ENCODE data around the gene BRAF.
A peak's percentile ranks its signal among the peaks of the same experiment; 100 is the strongest.
"Not testable (repeated sequence)": the region's sequence is repeated elsewhere in the genome, so short reads cannot be mapped to it uniquely, and the experiment has no call there.

BRAF gene

DNA sequence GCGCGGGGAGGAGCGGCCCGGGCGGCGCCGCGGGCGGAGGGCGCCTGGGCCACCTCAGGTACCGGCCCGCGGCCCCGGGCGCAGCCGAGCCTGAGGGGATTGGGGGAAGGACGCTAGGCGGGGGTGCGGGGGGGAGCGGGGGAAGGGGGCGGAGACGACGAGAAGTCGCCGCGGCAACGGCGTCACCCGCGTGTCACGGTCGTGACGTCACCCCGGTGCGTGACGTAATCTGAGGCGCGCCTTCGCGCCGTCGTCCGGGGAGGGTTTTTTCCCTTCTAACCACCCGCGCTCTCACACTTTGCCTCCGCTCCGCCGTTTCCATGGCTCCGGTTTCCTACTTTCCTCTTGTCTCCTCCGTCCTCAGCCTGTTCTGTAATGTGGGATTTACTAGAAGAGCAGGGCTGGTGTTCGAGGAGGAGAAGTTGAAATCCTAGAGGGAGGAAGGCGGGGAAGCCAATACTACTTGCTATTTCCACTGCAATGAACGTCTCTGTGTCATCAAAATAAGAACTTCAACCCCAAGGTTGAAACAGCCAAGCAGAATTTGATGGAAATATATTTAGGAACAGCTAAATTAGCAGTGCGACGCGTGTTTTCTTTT, at the start of gene BRAF:
BRAF (minus strand) TSS at position 109 of the 601 bp plus-strand sequence. CDS start 226 bp downstream, outside the sequence.
- peak; percentile 97 for DNase-seq (ENCODE audit: low spot score)

DNA sequence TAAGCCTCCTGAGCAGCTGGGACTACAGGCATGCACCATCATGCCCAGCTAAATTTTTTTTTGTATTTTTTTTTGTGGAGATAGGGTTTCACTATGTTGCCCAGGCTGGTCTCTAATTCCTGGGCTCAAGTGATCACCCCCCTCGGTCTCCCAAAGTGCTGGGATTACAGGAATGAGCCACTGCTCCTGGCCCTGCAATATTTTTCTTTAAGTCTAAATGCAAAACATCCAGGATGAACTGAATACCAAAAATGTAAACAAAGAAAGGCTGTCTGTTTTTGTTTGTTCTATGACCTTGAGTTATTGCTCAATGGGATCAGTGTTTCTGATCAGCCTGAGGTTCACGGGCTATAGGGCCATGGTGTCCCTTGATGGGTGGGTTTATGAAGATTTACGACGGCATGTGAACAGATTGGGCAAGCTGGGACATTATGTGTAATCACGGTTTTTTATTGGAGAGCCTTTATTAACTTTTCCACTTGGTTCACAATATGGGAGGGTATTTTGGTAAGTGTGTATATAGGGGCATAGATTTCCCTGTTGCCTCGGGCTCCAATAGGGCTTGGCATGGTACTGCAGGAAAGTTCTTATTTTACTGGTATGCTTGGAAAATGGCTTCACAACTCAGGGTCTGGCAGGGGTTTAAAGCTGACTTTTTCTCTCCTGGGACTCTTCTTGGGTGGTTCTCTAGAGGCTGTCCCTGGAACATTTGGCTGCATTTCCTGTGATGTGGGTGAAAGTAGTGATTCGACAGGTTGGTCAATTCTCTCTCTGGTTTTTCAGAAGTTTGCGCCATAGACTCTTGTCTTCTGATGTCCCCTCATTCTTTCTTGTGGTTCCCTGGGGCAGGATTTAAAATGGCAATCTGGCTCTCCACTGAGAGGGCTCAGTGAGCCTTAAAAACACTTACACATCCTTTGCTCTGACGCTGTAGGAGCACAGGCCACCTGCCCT, 48.4 kb upstream of the BRAF start:
- DNase-seq (ENCODE audit: low spot score), result no peak

DNA sequence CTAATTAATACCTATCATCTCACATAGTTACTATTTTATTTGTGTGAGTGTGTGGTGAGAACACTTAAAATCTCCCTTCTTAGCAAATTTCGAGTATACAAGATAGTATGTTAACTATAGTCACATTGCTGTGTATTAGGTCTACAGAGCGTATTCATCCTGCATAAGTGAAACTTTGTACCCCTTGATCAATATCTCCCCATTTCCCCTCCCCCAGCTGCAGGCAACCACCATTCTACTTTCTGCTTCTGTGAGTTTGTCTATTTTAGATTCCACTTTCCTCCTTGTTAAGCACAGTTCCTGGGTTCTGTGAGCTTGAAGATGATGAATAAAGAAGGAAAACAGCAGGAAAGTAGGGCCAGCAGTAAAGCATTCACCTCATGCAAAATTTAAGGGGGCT, 47.6 kb upstream of the BRAF start:
- DNase-seq (ENCODE audit: low spot score), result no peak

DNA sequence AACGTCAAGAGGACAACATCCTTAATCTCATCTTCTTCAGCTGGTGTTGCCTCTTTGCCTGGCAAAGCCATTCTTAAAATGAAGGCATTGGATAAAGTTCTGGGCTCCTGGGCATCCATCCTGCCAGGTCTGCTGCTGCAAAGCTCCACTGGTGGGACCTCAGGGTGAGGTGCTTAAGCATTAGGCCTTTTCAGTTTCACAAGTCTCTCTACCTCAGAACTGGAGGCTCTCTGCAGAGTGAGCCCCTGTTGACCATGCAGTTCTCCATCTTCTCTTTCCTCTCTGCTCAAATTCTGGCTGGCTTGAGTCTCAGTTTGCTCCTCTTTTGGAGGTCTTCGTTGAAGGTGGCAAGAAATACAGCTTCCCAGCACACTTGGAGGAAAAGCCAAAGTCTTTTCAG, 42.7 kb upstream of the BRAF start:
- DNase-seq (ENCODE audit: low spot score), result no peak

DNA sequence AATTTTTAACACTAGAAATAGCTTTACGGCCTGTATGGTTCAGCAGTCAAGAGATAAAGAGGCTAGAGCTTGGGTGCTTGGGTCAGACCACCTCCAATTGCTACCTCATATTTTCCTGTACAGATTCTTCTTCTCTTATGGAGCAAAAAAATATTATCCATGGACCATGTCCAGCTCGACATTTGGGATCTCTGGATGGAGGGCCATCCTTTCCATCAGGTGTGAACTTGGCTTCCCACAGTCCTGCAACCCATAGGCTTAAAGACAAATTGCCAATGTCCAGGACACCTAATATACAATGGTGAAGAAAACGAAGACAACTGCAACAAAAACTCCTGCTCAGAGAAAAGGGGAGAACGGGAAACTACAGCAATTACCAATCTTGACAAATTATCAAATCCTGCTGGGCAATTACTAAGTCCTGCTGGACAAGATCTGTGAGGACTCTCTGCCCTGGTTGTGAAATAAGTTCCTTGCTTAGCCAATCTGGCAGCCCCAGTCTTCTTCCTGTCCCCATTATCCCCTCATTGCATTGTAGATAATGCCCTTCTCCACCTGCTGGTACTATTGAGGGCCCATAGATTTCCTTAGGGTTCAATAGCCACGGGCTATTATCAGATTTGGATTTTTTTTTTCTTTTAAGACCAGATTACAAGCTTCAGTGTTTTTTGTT, 42.0 kb upstream of the BRAF start:
- DNase-seq (ENCODE audit: low spot score), result no peak

DNA sequence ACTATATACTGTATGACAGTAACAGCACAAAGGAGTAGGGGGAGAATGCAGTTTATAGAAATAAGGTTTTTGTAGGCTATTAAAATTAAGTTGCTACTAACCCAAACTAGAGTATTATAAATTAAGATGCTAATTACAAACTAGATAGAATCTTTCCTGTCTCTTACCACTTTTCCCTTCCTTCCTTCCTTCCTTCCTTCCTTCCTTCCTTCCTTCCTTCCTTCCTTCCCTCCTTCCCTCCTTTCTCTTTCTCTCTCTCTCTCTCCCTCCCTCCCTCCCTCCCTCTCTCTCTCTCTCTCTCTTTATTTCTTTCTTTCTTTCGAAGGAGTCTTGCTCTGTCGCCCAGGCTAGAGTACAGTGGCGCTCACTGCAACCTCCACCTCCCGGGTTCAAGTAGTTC, 36.4 kb upstream of the BRAF start:
- DNase-seq (ENCODE audit: low spot score), result no peak

DNA sequence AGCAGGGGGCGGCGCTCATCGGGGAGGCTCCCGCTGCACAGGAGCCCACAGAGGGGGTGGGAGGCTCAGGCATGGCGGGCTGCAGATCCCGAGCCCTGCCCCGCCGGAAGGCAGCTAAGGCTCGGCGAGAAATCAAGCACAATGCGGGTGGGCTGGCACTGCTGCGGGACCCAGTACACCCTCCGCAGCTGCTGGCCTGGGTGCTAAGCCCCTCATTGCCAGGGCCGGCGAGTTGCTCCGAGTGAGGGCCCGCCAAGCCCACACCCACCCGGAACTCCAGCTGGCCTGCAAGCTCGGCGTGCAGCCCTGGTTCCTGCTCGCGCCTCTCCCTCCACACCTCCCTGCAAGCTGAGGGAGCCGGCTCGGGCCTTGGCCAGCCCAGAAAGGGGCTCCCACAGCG, 32.3 kb upstream of the BRAF start:
- not testable (repeated sequence) for DNase-seq (ENCODE audit: low spot score)

DNA sequence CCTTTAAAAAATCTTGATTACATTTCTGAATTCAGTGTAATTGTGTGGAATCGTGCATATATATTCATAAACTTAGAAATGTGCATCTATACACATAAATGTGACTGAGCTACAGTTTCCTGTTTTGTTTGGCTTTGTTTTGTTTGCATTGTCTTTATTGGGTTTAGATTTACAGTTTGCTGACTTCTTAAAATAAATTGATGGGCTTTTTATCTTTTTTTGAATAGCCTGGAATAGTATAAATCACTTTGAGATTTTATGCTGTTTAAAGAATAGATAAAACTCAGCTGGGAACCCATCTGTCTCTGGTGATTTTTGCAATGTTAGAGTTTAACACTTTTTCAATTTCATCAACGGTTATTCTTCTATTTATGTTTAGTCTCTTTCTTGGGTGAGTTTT, 21.2 kb upstream of the BRAF start:
- no peak for DNase-seq (ENCODE audit: low spot score)

DNA sequence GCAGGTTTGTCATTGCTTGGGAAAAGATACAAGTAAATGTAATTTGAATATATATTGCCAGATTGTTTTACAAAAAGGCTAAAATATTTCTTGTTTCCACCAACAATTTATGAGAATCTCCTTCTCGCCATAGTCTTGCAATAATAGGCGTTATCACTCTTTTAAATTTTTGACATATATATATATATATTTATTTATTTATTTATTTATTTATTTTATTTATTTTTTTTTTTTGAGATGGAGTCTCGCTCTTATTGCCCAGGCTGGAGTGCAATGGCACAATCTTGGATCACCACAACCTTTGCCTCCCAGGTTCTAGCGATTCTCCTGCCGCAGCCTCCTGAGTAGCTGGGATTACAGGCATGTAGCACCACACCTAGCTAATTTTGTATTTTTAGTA, 17.5 kb upstream of the BRAF start:
- DNase-seq (ENCODE audit: low spot score), result not testable (repeated sequence)

DNA sequence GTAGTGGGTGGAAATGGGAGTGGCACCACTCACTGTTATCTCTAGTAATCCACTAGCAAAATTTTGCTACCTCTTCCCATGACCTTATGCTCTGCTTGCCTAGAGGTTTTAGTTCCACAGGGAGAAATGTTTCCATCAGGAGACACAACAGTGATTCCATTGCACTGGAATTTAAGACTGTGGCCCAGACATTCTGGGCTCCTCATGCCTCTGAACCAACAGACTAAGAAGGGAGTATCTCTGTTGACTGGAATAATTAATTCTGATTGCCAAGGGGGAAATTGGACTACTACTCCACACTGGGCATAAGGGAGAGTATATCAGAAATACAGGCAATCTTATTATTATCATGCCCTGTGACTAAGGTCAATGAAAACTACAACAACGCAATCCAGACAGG, 16.2 kb upstream of the BRAF start:
- no peak for DNase-seq (ENCODE audit: low spot score)

DNA sequence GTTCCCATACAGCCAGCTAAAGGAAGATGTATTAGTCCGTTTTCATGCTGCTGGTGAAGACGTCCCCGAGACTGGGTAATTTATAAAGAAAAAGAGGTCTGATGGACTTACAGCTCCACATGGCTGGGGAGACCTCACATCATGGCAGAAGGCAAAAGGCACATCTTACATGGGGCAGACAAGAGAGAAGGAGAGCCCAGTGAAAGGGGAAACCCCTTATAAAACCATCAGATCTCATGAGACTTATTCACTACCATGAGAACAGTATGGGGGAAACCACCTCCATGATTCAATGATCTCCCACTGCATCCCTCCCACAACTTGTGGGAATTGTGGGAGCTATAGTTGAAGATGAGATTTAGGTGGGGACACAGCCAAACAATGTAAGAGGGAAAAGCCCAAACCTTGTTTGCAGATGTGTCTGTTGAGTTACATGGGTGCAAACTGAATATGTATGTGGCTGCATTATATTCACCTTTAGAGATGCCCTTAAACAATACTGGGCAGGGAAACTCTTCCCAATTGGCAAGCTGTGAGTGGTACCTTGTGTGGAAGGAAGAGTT, 13.1 kb upstream of the BRAF start:
- DNase-seq (ENCODE audit: low spot score), result no peak

DNA sequence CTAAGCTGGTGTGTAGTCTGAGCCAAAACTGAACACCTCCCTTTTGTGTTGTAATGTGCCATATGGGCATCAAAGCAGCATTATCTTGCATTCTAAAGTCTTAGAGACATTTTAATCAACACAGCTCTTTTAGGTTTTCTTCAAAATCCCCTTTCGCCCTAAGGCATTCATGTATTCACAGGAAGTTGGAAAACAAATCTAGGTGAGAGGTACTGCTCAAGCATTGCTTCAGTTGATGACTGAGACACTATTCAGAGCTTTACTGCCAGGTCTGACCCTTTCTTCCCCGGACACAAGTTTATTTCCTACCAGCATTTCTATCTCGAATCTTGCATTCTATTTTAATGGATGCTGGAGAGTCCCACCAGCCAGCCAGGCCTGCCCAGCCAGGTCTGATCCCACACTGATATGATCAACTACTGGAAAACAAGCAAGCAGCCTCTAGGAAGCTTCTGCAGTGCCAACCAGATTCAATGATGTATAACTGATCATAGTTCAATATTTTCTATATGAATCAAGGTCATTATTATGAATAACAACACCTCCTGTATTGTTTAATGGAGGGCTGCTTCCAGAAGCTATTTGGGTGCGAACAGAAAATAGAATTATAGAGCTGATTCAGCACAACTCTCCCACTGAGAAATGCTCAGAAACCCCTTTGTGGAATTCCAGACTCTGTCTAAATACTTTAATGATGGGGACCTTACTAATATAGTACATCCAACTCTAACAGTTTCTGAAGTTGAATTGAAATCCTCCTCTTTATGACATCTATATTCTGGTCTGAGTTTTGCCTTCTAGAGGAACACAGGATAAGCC, 4.0 kb upstream of the BRAF start:
- no peak for DNase-seq (ENCODE audit: low spot score)

DNA sequence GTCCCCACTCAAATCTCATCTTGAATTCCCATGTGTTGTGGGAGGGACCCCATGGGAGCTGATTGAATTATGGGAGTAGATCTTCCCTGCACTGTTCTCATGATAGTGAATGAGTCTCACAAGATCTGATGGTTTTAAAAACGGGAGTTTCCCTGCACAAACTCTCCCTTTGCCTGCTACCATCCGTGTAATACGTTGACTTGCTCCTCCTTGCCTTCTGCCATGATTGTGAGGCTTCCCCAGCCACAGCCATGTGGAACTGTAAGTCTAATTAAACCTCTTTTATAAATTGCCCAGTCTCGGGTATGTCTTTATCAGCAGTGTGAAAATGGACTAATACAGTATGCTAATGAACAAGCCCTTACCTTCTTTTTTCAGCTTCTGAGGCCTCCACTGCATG, 3.2 kb upstream of the BRAF start:
- DNase-seq (ENCODE audit: low spot score), result not testable (repeated sequence)

DNA sequence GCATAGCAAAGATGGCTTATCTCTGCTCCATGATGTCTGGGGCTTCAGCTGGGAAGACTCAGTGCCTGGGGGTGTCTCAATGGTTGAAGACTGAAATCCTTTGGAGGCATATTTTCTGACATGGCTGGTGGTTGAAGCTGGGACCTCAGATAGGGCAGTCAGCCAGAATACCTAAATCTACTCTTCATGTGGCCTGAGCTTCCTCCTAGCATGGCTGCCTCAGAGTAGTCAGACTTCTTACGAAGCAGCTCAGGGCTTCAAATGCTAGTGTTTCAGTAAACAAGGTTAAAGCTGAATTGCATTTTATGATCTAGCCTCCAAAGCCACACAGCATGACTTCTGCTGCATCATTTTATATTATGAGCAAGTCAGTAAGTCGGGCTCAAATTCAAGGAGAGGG, 2.6 kb upstream of the BRAF start:
- no peak for DNase-seq (ENCODE audit: low spot score)

DNA sequence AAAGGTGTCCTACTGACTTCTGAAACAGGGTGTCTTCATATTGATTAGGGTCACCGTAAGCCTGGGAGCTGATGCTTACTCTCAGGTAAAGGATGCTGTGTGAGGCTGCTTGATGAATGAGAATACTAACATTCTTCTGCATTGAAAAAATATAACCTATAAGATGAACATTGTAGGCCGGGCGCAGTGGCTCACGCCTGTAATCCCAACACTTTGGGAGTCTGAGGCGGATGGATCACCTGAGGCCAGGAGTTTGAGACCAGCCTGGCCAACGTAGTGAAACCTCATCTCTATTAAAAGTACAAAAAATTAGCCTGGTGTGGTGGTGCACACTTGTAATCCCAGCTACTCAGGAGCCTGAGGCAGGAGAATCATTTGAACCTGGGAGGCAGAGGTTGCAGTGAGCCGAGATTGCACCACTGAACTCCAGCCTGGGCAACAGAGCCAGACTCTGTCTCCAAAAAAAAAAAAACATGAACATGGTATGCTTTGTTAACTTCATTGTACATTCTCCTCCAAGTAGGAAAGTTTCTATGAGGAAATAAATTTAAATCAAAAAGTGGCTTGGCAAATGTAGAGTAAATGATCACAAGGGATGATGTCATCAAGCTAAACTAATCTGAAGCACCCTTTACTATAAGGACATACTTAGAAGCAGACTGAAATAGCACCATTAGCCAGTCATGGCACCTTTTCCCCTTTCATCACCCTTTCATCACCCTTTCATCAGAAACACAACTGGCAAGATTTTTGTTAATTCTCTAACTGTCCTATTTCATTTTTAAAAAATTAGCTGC, 1.5 kb upstream of the BRAF start:
- no peak for DNase-seq (ENCODE audit: low spot score)

DNA sequence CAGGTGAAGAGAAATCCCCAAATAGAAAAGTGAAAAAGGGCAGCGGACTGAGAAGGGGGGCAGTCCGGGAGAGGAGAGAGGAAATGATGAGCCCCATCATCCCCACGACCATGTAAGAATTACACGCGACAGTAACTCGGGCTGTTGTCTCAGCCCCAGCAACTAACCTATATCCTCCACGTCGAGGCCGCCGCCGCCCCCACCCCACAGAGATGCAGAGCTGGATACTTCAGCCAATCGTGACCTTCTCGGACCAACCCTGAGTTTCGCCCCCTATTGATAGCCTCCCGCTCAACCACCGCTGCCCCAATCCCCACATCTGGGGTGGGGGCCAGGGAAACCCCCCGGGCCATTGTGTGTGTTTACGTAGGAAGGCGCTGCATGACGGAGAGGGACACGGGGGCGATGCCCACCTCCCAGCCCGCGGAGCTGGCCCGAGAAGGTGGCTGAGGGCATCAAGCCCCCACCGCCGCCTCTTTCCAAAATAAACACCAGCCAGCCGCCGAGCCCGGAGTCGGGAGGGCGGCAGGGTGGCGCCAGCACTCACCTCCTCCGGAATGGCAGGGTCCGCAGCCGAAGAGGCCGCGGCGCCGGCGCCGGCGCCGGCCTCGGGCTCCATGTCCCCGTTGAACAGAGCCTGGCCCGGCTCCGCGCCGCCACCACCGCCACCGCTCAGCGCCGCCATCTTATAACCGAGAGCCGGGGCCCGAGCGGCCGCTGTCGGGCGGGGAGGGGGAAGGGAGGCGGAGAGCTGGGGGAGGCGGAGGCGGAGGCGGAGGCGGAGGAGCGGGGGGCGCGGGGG, 509 bp downstream of the BRAF start:
- DNase-seq (ENCODE audit: low spot score), result peak; percentile 71

DNA sequence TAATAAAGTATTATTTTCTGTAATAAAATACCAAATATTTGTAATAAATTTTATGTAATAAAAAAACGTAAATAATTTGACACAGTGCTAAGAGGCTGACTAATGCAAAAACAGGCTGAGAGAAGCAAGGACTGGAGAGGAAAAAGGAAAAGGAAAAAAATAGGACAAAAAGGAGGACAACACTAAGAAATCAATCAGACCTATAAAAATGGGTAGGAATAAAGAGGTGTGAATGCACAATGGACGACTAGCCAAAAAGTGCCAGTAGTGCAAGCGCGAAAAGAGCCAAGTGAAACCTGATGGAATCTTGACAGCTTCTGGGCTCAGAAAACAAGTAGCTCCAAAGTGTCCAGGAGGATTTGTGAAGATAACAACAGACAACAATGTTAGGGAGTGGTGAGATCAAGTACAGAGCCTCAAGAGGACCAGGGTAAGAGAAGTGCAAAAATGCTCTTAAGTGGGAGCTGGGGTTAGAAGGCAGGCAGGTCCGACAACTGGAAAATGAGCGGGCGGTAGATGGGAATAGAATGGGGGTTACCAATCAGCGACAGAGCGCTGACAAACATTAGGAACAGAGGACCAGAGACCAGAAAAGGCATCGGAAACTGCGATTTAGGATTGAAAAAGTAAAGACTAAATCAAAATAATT, 1.2 kb downstream of the BRAF start:
- DNase-seq (ENCODE audit: low spot score), result no peak

DNA sequence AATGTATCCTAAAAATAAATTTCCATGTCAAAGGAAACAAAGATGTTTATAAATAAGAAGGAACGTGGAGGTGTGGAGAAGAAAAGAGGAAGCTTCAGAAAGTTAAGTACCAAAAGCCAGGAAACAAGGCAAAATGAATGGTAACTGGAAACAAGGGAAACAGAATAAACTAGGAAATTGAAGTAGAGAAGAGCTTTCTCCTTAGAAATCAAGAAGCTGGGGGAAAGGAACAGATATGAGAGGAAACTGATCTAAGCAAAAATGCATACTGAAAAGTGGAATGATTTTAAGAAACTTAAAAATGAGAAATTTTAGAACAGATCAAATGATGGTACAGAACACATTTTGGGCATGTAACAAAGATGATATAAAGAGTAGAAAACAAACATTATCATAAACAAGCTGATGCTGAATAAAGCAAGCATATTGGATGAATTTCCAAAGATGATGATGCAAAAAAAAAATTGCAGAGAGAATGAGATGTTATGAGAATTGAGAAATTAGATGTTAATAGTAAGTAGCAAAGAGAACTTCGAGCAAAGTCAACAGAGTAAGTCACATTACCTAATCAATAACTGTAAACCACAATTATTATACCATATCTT, 1.9 kb downstream of the BRAF start:
- DNase-seq (ENCODE audit: low spot score), result no peak

DNA sequence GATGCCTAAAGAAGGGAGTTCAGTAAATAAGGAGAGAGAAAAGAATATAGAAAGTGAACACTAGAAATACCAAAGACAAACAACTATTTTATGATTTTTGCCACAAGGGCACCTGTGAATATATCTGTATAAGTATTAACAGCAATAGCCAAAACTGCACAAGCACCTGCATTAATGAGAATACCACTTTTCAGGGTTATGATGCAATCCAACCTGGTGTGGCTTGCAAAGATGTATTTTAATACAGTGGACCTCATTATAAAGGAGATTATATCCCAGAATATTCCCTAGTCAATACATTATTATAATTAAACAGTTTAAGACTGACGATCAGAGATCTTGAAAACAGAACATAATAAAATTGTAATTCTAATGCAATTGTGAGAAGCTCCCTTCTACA, 4.0 kb downstream of the BRAF start:
- no peak for DNase-seq (ENCODE audit: low spot score)
